Ovary (tissue), 3 donors: ENCODE data around the gene RBM8A.
A peak's percentile ranks its signal among the peaks of the same experiment; 100 is the strongest.

Experiments
- CTCF ChIP-seq, 3 donors: fragments of 450-650 bp in 2 of 3; fragments of 200-600 bp in 1 of 3; IDR thresholded peaks; one replicate each; pipeline versions ENCODE4 v1.5.1 to v1.8.0; 2016 to 2022; ENCODE audit warnings: antibody characterized with exemption in 3 of 3, mild to moderate bottlenecking in 1 of 3
- EP300 ChIP-seq: sonication (generic); formaldehyde crosslinking; IDR thresholded peaks from one replicate; pipeline ENCODE4 v1.6.1; 2017; ENCODE audit warnings: antibody characterized with exemption
- POLR2A ChIP-seq: fragments of 450-650 bp; IDR thresholded peaks from one replicate; pipeline ENCODE4 v1.6.1; 2017; ENCODE audit warnings: antibody characterized with exemption, mild to moderate bottlenecking, moderate library complexity
- donor health status: DM: no; HTN: no; CAD: no.

GRCh38 chr1:145964328-145965118, 37.2 kb upstream of the RBM8A start, which contains the start of the genes ANKRD34A and POLR3GL:
- TF ChIP-seq CTCF (IDR thresholded peaks at IDR 0.05) = no peak
- TF ChIP-seq EP300 = no peak
- TF ChIP-seq POLR2A = peak; percentile 92
